Endothelial cell of umbilical vein (primary cell): ENCODE measurements around the gene IGFBPL1. TPM values are rescaled to one million over a fixed set of nuclear protein-coding genes. Genes with fewer than 3 reads are reported as not detected.

Source experiments
- BruUV-seq: library from RNA; stranded (reverse); fragments of 400-500 nt; replicated peaks from 2 replicates; lab custom pipeline; 2021; lab: Mats Ljungman, UMichigan
- CTCF ChIA-PET: fragments of 300-600, 350-600 bp; sonication (Branson Sonifier 250); formaldehyde crosslinking; loops from one replicate; lab custom pipeline; 2021; ENCODE audit warnings: antibody characterized with exemption, inconsistent platforms; lab: Charles Lee
- POLR2A ChIA-PET: fragments of 300-600, 350-600 bp; sonication (Branson Sonifier 250); formaldehyde crosslinking; loops from one replicate; lab custom pipeline; 2021; ENCODE audit warnings: antibody characterized with exemption, inconsistent platforms; lab: Charles Lee
- DNase-seq: peaks from one replicate; pipeline ENCODE4 v3.0.0-alpha.2; 2011; ENCODE audit warnings: low read depth, low spot score
- FAIRE-seq: peaks from 2 replicates; lab custom pipeline; 2011; peaks lifted over from hg19 to GRCh38; lab: Jason Lieb, UNC
- H2AFZ ChIP-seq: 2 replicates; pipeline ENCODE4 v1.6.0; 2012; ENCODE audit warnings: low read depth, low read length, control low read depth, inconsistent platforms
- H3K27ac ChIP-seq: 2 replicates; pipeline ENCODE4 v1.5.1; 2011; ENCODE audit warnings: low read depth, mild to moderate bottlenecking, control low read depth, low read length, moderate library complexity; ENCODE audit not compliant: insufficient read depth
- H3K27me3 ChIP-seq, 2 experiments: 2 replicates each; pipeline versions ENCODE4 v1.6.0 to v1.6.1; 2011; ENCODE audit warnings: low read length in 2 of 2, mixed read lengths in 1 of 2; ENCODE audit not compliant: control insufficient read depth in 2 of 2, insufficient read depth in 2 of 2
- H3K36me3 ChIP-seq, 2 experiments: 2 replicates in 1 of 2; 3 replicates in 1 of 2; pipeline ENCODE4 v1.5.1; 2011; ENCODE audit warnings: low read length in 2 of 2, mild to moderate bottlenecking in 1 of 2, moderate library complexity in 1 of 2; ENCODE audit not compliant: control insufficient read depth in 2 of 2, insufficient read depth in 2 of 2; ENCODE audit errors: extremely low read depth in 1 of 2
- H3K4me1 ChIP-seq: 3 replicates; pipeline ENCODE4 v1.5.1; 2011; ENCODE audit warnings: mild to moderate bottlenecking, low read length; ENCODE audit not compliant: control insufficient read depth, insufficient read depth; ENCODE audit errors: extremely low read depth
- H3K4me2 ChIP-seq: 2 replicates; pipeline ENCODE4 v1.6.1; 2011; ENCODE audit warnings: low read length, control low read depth, mixed read lengths; ENCODE audit not compliant: insufficient read depth
- H3K4me3 ChIP-seq, 3 experiments: fragments of 200-600 bp in 1 of 3; sonication (generic), shearing (Covaris generic) in 1 of 3; replicated peaks in 1 of 3; 2 replicates each; pipeline ENCODE4 v1.5.1; 2011 to 2016; ENCODE audit warnings: control low read depth in 3 of 3, low read length in 3 of 3, mild to moderate bottlenecking in 2 of 3, inconsistent platforms in 1 of 3, low read depth in 1 of 3, moderate library complexity in 1 of 3; ENCODE audit not compliant: insufficient read depth in 1 of 3
- H3K79me2 ChIP-seq: 2 replicates; pipeline ENCODE4 v1.6.0; 2012; ENCODE audit warnings: low read length, inconsistent platforms; ENCODE audit not compliant: control insufficient read depth, insufficient read depth
- H3K9ac ChIP-seq: replicated peaks from 2 replicates; pipeline ENCODE3; 2011; ENCODE audit warnings: low read length, control low read depth; ENCODE audit not compliant: insufficient read depth; ENCODE audit errors: extremely low read depth
- H3K9me1 ChIP-seq: replicated peaks from 3 replicates; pipeline ENCODE4 v1.6.0; 2011; ENCODE audit warnings: mild to moderate bottlenecking, low read length; ENCODE audit not compliant: control insufficient read depth, insufficient read depth; ENCODE audit errors: extremely low read depth
- H3K9me3 ChIP-seq: replicated peaks from 2 replicates; pipeline ENCODE4 v1.5.1; 2012; ENCODE audit warnings: low read length, inconsistent platforms; ENCODE audit not compliant: control insufficient read depth, insufficient read depth
- H4K20me1 ChIP-seq: replicated peaks from 2 replicates; pipeline ENCODE3; 2011; ENCODE audit warnings: mild to moderate bottlenecking, low read length; ENCODE audit not compliant: control insufficient read depth, insufficient read depth; ENCODE audit errors: extremely low read depth
- POLR2A ChIP-seq: IDR thresholded peaks from 2 replicates; pipeline ENCODE4 v1.6.1; 2012; ENCODE audit warnings: low read depth, mild to moderate bottlenecking, control low read depth, low read length
- POLR2AphosphoS5 ChIP-seq: IDR thresholded peaks from 2 replicates; pipeline ENCODE4 v1.6.1; 2012; ENCODE audit warnings: low read depth, mild to moderate bottlenecking, control low read depth, low read length, moderate library complexity; ENCODE audit not compliant: insufficient read depth
- dilution Hi-C: fragments of 300-500 bp; cut with MboI; formaldehyde crosslinking; loops from one replicate; pipeline ENCODE4 v1.15.0; 2019; ENCODE audit warnings: low sequenced_read_pairs; ENCODE audit not compliant: extremely low pct_ligation_motif_present
- intact Hi-C: fragments of 100-400 bp; cut with micrococcal nuclease; formaldehyde crosslinking; loops from one replicate; pipeline ENCODE4 v1.10.0; 2022
- polyA plus RNA-seq, 4 experiments: library from polyadenylated mRNA; depleted of rRNA in 3 of 4; stranded (reverse) in 3 of 4; unstranded in 1 of 4; fragments of >200 nt; gene quantifications; 2 replicates each; pipeline versions ENCODE4 v1.2.1 to v1.2.3, GENCODE V29; 2011 to 2012; ENCODE audit warnings: missing spikeins in 1 of 4
- total RNA-seq: library from RNA; stranded (reverse); gene quantifications from 2 replicates; pipeline ENCODE4 v1.2.3, GENCODE V29; 2021

The IGFBPL1 gene
- total and polyA plus RNA-seq, 2 donors (not counting 3 experiments of a cell fraction or from before 2014, with no cell fraction given) = not detected

GRCh38 chr9:38412751-38413150, 11.5 kb downstream of the IGFBPL1 start:
- H3K4me2 ChIP-seq = no peak overlapping the region
- no peaks in the 10 kb centered on the region for H3K4me1 ChIP-seq
- FAIRE-seq = no peak
- H3K27ac ChIP-seq = no peak overlapping the region
- intact Hi-C loops = no loop called here
- DNase-seq = no peak
- dilution Hi-C loops = no loop called here
- no TSS peak for BruUV-seq
- no peaks in the 10 kb centered on the region for H3K36me3 ChIP-seq
- no peak overlapping the region for H3K4me3 ChIP-seq
- no peak overlapping the region for H3K9ac ChIP-seq
- H3K79me2 ChIP-seq = no peaks in the 10 kb centered on the region
- no peaks in the 10 kb centered on the region for H3K9me3 ChIP-seq
- TF ChIP-seq POLR2AphosphoS5 = no peak
- ChIA-PET CTCF (no interaction called here), POLR2A (no interaction called here)
- peaks cover 15 to 20% of the 10 kb centered on the region in 2 experiments for H3K27me3 ChIP-seq
- H4K20me1 ChIP-seq = no peaks in the 10 kb centered on the region
- no peaks in the 10 kb centered on the region for H3K9me1 ChIP-seq
- no peak overlapping the region for H2AFZ ChIP-seq

- Histone ChIP-seq H3K9me3 (no peaks in the 10 kb centered on the region), H3K9me1 (no peaks in the 10 kb centered on the region), H3K4me3 (no peak overlapping the region), H3K27ac (no peak overlapping the region), H3K79me2 (no peaks in the 10 kb centered on the region), H2AFZ (no peak overlapping the region), H3K36me3 (no peaks in the 10 kb centered on the region), H3K27me3 (peaks cover 11 to 14% of the 10 kb centered on the region in 2 experiments), H3K4me1 (no peaks in the 10 kb centered on the region), H3K4me2 (no peak overlapping the region), H4K20me1 (no peaks in the 10 kb centered on the region), H3K9ac (no peak overlapping the region)
- intact Hi-C loops (no loop called here), dilution Hi-C loops (no loop called here)
- DNase-seq (no peak), FAIRE-seq (no peak)
- POLR2A ChIA-PET = no interaction called here
- no TSS peak for BruUV-seq
- CTCF ChIA-PET = interaction anchor here (0.9 to 1.1 kb wide), 2 partner anchors 8 to 11 kb away, joined by 3 read pairs; no protein-coding TSS in a partner anchor
- TF ChIP-seq POLR2A (no peak), POLR2AphosphoS5 (no peak)
Observed at GRCh38 chr9:38408719-38409118, 15.5 kb downstream of the IGFBPL1 start.
